HepG2 (cell line): Measurements from ENCODE around the gene ALLC. TPM values are rescaled to one million over a fixed set of nuclear protein-coding genes. Genes with fewer than 3 reads are reported as not detected.

Source experiments
- ATAC-seq: fragments of 200-7000 bp; cut with Tn5 transposase; 3 replicates; pipeline ENCODE4 v1.9.1; 2020; ENCODE audit warnings: mild to moderate bottlenecking, moderate library complexity
- BruUV-seq: library from RNA; stranded (reverse); fragments of 400-500 nt; replicated peaks from 2 replicates; lab custom pipeline; 2021; lab: Mats Ljungman, UMichigan
- CTCF ChIA-PET: fragments of 300-600 bp; formaldehyde crosslinking; extraction: SDS; loops from one replicate; lab custom pipeline; 2021; ENCODE audit warnings: low total read pairs, inconsistent platforms, low intra/inter-chr PET ratio; lab: Yijun Ruan, JAX
- POLR2A ChIA-PET: fragments of 350-600 bp; sonication (Branson Sonifier 250); formaldehyde crosslinking; loops from one replicate; lab custom pipeline; 2020; ENCODE audit warnings: antibody characterized with exemption, inconsistent platforms; lab: Yijun Ruan, JAX
- DNase-seq: peaks from one replicate; pipeline ENCODE4 v3.0.0-alpha.2; 2015; ENCODE audit warnings: low spot score
- FAIRE-seq: peaks from 3 replicates; lab custom pipeline; 2011; peaks lifted over from hg19 to GRCh38; lab: Jason Lieb, UNC
- H2AFZ ChIP-seq: one replicate; pipeline ENCODE4 v1.6.1; 2011; ENCODE audit warnings: low read length, inconsistent platforms
- H3K27ac ChIP-seq: fragments of 300-600 bp; 3 replicates; pipeline ENCODE4 v1.8.0; 2011; ENCODE audit warnings: mixed run types, mild to moderate bottlenecking, mixed read lengths, low read length, inconsistent platforms; ENCODE audit not compliant: insufficient read depth; ENCODE audit errors: extremely low read length
- H3K27me3 ChIP-seq, 2 experiments: fragments of 200-600 bp in 1 of 2; 2 replicates in 1 of 2; 3 replicates in 1 of 2; pipeline versions ENCODE4 v1.6.0 to v1.8.0; 2011; ENCODE audit warnings: low read length in 2 of 2, mild to moderate bottlenecking in 2 of 2, moderate library complexity in 2 of 2, inconsistent platforms in 1 of 2; ENCODE audit not compliant: insufficient read depth in 2 of 2, control insufficient read depth in 1 of 2
- H3K36me3 ChIP-seq, 2 experiments: fragments of 200-600 bp in 1 of 2; replicated peaks in 1 of 2; 2 replicates in 1 of 2; 3 replicates in 1 of 2; pipeline versions ENCODE4 v1.5.1 to v1.8.0; 2011; ENCODE audit warnings: low read length in 2 of 2, inconsistent platforms in 1 of 2; ENCODE audit not compliant: insufficient read depth in 2 of 2, control insufficient read depth in 1 of 2
- H3K4me1 ChIP-seq: 2 replicates; pipeline ENCODE4 v1.5.1; 2012; ENCODE audit warnings: low read length, inconsistent platforms; ENCODE audit not compliant: insufficient read depth
- H3K4me2 ChIP-seq: 2 replicates; pipeline ENCODE4 v1.6.0; 2011; ENCODE audit warnings: low read depth, low read length, inconsistent platforms
- H3K4me3 ChIP-seq, 3 experiments: fragments of 200-600 bp in 1 of 3; sonication (generic), shearing (Covaris generic) in 1 of 3; replicated peaks in 1 of 3; 2 replicates each; pipeline ENCODE4 v1.5.1; 2011 to 2016; ENCODE audit warnings: low read length in 3 of 3, inconsistent platforms in 2 of 3, low read depth in 2 of 3, mild to moderate bottlenecking in 2 of 3, control low read depth in 1 of 3, mixed read lengths in 1 of 3; ENCODE audit not compliant: insufficient read depth in 1 of 3
- H3K79me2 ChIP-seq: one replicate; pipeline ENCODE4 v1.6.1; 2011; ENCODE audit warnings: low read length, inconsistent platforms; ENCODE audit not compliant: insufficient read depth
- H3K9ac ChIP-seq: 2 replicates; pipeline ENCODE4 v1.6.0; 2011; ENCODE audit warnings: mild to moderate bottlenecking, low read depth, low read length, inconsistent platforms; ENCODE audit not compliant: insufficient read depth
- H3K9me3 ChIP-seq: 2 replicates; pipeline ENCODE4 v1.5.1; 2012; ENCODE audit warnings: mild to moderate bottlenecking, low read length
- H4K20me1 ChIP-seq: 2 replicates; pipeline ENCODE4 v1.6.0; 2011; ENCODE audit warnings: inconsistent platforms, mild to moderate bottlenecking, low read length, moderate library complexity; ENCODE audit not compliant: insufficient read depth
- ELF1 ChIP-seq: sonication (generic); formaldehyde crosslinking; IDR thresholded peaks from 2 replicates; pipeline ENCODE4 v1.4.0; 2020; ENCODE audit warnings: missing genetic modification reagents
- FOXJ3 ChIP-seq: sonication (generic); formaldehyde crosslinking; IDR thresholded peaks from 2 replicates; pipeline ENCODE4 v1.4.0; 2020; ENCODE audit warnings: missing genetic modification reagents, mild to moderate bottlenecking, borderline replicate concordance
- HNRNPH1 ChIP-seq: fragments of 200-400 bp; formaldehyde crosslinking; optimal IDR thresholded peaks from 2 replicates; pipeline ENCODE3; 2017; ENCODE audit warnings: mild to moderate bottlenecking, low read depth, low read length
- KMT2A ChIP-seq: sonication (generic); formaldehyde crosslinking; IDR thresholded peaks from 2 replicates; pipeline ENCODE4 v1.4.0; 2020; ENCODE audit warnings: missing genetic modification reagents
- MAZ ChIP-seq, 2 experiments: sonication (generic) in 1 of 2; formaldehyde crosslinking in 1 of 2; IDR thresholded peaks; 2 replicates each; pipeline versions ENCODE4 v1.5.0 to v1.6.1; 2012 to 2020; ENCODE audit warnings: low read depth in 2 of 2, mild to moderate bottlenecking in 2 of 2, borderline replicate concordance in 1 of 2, improper control_type of control experiment in 1 of 2, low read length in 1 of 2, missing genetic modification reagents in 1 of 2, moderate library complexity in 1 of 2
- MTF2 ChIP-seq: sonication (generic); formaldehyde crosslinking; IDR thresholded peaks from 2 replicates; pipeline ENCODE4 v1.5.0; 2020; ENCODE audit warnings: missing genetic modification reagents, borderline replicate concordance
- PAX8 ChIP-seq: sonication (generic); formaldehyde crosslinking; IDR thresholded peaks from 2 replicates; pipeline ENCODE4 v1.8.0; 2022; ENCODE audit warnings: mild to moderate bottlenecking, missing genetic modification reagents, borderline replicate concordance
- SMAD9 ChIP-seq: sonication (generic); formaldehyde crosslinking; IDR thresholded peaks from 2 replicates; pipeline ENCODE4 v1.5.1; 2020; ENCODE audit warnings: mild to moderate bottlenecking, missing genetic modification reagents
- U2AF1 ChIP-seq: fragments of 200-400 bp; formaldehyde crosslinking; optimal IDR thresholded peaks from 2 replicates; pipeline ENCODE3; 2017; ENCODE audit warnings: mild to moderate bottlenecking, low read depth, low read length
- ZBTB34 ChIP-seq: sonication (generic); formaldehyde crosslinking; IDR thresholded peaks from 2 replicates; pipeline ENCODE4 v1.8.0; 2022; ENCODE audit warnings: mild to moderate bottlenecking, missing genetic modification reagents
- ZFP62 ChIP-seq: sonication (generic); formaldehyde crosslinking; IDR thresholded peaks from 2 replicates; pipeline ENCODE4 v1.4.0; 2020; ENCODE audit warnings: missing genetic modification reagents
- ZKSCAN1 ChIP-seq: fragments of 150-350 bp; IDR thresholded peaks from 2 replicates; pipeline ENCODE4 v1.6.1; 2014; ENCODE audit warnings: low read length
- ZNF12 ChIP-seq: sonication (generic); formaldehyde crosslinking; IDR thresholded peaks from 2 replicates; pipeline ENCODE4 v1.5.0; 2020; ENCODE audit warnings: missing genetic modification reagents
- ZNF597 ChIP-seq: sonication (generic); formaldehyde crosslinking; IDR thresholded peaks from 2 replicates; pipeline ENCODE4 v1.5.0; 2020; ENCODE audit warnings: missing genetic modification reagents
- ZNF7 ChIP-seq: IDR thresholded peaks from 2 replicates; pipeline ENCODE4 v1.6.1; 2016; ENCODE audit warnings: missing biosample characterization, missing genetic modification reagents
- WGBS: methylation state at CpG from one replicate; pipeline ENCODE4 v1.1.6; 2017; ENCODE audit warnings: low lambda C conversion rate; 5-methylcytosine and 5-hydroxymethylcytosine counted together
- in situ Hi-C: cut with HindIII; loops from 2 replicates; pipeline ENCODE4 v1.10.0; 2017; ENCODE audit warnings: low pct_unique_long_range_greater_than_20kb; ENCODE audit not compliant: extremely low pct_ligation_motif_present
- intact Hi-C: fragments of 100-400 bp; cut with micrococcal nuclease; formaldehyde crosslinking; loops from one replicate; pipeline ENCODE4 v1.10.0; 2022; ENCODE audit not compliant: unreplicated experiment
- polyA plus RNA-seq, 8 experiments: library from polyadenylated mRNA; depleted of rRNA in 3 of 8; stranded (reverse) in 7 of 8; unstranded in 1 of 8; fragments of >200 nt; fragmentation: Illumina TruSeq in 4 of 8; extraction: Trizol in 4 of 8; gene quantifications; 2 replicates each; pipeline versions ENCODE4 v1.2.1 to v1.2.3, GENCODE V29; 2011 to 2016; ENCODE audit warnings: low read depth in 4 of 8, missing spikeins in 1 of 8, mixed read lengths in 1 of 8; ENCODE audit not compliant: insufficient read depth in 1 of 8
- total RNA-seq, 5 experiments: library from RNA; depleted of rRNA; stranded (reverse); fragments of >200 nt; fragmentation: Illumina TruSeq; extraction: Trizol; gene quantifications; 2 replicates each; pipeline ENCODE4 v1.2.3, GENCODE V29; 2016; ENCODE audit warnings: low read depth in 1 of 5
- TF ChIP-seq, protein P1 (sequence below): sonication (generic); formaldehyde crosslinking; IDR thresholded peaks from 2 replicates; pipeline ENCODE4 v1.8.0; 2023; ENCODE audit warnings: mild to moderate bottlenecking, missing genetic modification reagents
- TF ChIP-seq, protein P2 (sequence below): sonication (generic); formaldehyde crosslinking; IDR thresholded peaks from 2 replicates; pipeline ENCODE4 v1.4.0; 2020; ENCODE audit warnings: mild to moderate bottlenecking, missing genetic modification reagents
- TF ChIP-seq, protein P3 (sequence below): sonication (generic); formaldehyde crosslinking; IDR thresholded peaks from 2 replicates; pipeline ENCODE4 v1.5.0; 2020; ENCODE audit warnings: missing genetic modification reagents, mild to moderate bottlenecking, borderline replicate concordance

The ALLC gene
- total and polyA plus RNA-seq, 2 of the 13 experiments (the other 11 are each of a cell fraction or from before 2014, with no cell fraction given): 0.08 to 0.11 TPM

DNA sequence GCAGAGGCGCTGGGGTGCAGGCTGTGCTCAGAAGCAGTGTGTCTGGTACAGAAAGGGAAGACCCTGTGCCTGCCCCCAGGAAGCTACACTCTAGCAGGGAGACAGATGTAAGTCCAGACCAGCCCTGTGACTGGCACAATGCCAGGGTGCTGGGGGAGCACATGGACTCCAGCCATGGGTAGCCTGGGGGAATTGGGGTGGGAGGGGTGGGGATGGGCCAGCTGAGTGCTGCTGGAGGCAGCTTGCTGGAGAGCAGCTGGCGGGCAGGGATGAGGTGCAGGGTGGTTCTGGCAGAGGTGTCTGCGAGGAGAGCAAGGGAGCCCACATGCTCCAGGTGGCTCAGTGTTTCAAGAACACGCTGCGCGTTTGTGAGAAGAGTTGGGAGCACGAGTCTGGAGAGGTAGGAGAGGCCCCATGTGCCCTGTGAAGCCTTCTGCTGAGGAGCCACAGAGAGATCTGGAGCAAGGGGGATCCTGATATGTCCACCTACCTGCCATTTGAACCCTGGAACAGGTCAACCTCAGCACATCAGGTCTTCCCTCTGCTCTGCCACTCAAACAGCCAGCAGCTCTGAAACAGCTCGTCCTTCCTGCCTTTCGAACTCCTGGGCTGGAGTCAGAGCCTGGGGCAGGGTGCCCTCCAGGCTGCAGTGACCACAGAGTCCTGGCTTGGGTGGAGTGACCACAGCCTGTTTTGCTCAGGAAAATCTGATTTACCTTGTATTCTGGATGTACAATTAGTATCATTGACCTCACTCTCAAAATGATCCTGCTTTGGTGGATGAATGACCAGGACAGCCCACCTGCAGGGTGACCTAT lies 15.1 kb downstream of the ALLC start:
- BruUV-seq: no TSS peak
- H3K79me2 ChIP-seq: no peaks in the 10 kb centered on the region
- intact Hi-C loops (no loop called here), in situ Hi-C loops (no loop called here)
- no peaks in the 10 kb centered on the region for H4K20me1 ChIP-seq
- no peak overlapping the region for H3K27ac ChIP-seq
- WGBS: 37% methylated on average over 9 of the region's 9 CpGs
- no peak overlapping the region for H3K4me2 ChIP-seq
- H3K4me3 ChIP-seq: no peak overlapping the region
- no peaks in the 10 kb centered on the region for H3K9me3 ChIP-seq
- FAIRE-seq: no peak
- no peak overlapping the region for H3K9ac ChIP-seq
- H3K4me1 ChIP-seq: peaks cover 4% of the 10 kb centered on the region
- H3K36me3 ChIP-seq: no peaks in the 10 kb centered on the region
- no peak for ATAC-seq
- ChIA-PET POLR2A (no interaction called here), CTCF (no interaction called here)
- peaks cover 3 to 43% of the 10 kb centered on the region in 2 experiments; a peak in 3 of 5 replicates for H3K27me3 ChIP-seq
- no peak overlapping the region for H2AFZ ChIP-seq
- DNase-seq: no peak
- no peak for TF ChIP-seq SMAD9 (CRISPR knock-in tag)
- TF ChIP-seq, protein P1, sequence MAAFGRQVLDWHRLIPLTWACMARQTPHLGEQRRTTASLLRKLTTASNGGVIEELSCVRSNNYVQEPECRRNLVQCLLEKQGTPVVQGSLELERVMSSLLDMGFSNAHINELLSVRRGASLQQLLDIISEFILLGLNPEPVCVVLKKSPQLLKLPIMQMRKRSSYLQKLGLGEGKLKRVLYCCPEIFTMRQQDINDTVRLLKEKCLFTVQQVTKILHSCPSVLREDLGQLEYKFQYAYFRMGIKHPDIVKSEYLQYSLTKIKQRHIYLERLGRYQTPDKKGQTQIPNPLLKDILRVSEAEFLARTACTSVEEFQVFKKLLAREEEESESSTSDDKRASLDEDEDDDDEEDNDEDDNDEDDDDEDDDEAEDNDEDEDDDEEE (CRISPR knock-in tag): no peak
- no peak for TF ChIP-seq HNRNPH1
- no peak for TF ChIP-seq ZKSCAN1
- TF ChIP-seq ZBTB34: no peak
- TF ChIP-seq FOXJ3: no peak
- TF ChIP-seq ELF1 (CRISPR knock-in tag): no peak
- TF ChIP-seq ZNF597: no peak
- TF ChIP-seq, protein P2, sequence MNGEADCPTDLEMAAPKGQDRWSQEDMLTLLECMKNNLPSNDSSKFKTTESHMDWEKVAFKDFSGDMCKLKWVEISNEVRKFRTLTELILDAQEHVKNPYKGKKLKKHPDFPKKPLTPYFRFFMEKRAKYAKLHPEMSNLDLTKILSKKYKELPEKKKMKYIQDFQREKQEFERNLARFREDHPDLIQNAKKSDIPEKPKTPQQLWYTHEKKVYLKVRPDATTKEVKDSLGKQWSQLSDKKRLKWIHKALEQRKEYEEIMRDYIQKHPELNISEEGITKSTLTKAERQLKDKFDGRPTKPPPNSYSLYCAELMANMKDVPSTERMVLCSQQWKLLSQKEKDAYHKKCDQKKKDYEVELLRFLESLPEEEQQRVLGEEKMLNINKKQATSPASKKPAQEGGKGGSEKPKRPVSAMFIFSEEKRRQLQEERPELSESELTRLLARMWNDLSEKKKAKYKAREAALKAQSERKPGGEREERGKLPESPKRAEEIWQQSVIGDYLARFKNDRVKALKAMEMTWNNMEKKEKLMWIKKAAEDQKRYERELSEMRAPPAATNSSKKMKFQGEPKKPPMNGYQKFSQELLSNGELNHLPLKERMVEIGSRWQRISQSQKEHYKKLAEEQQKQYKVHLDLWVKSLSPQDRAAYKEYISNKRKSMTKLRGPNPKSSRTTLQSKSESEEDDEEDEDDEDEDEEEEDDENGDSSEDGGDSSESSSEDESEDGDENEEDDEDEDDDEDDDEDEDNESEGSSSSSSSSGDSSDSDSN (CRISPR knock-in tag): no peak
- no peak for TF ChIP-seq KMT2A (CRISPR knock-in tag)
- TF ChIP-seq PAX8 (CRISPR knock-in tag): no peak
- TF ChIP-seq U2AF1: no peak
- TF ChIP-seq, protein P3, sequence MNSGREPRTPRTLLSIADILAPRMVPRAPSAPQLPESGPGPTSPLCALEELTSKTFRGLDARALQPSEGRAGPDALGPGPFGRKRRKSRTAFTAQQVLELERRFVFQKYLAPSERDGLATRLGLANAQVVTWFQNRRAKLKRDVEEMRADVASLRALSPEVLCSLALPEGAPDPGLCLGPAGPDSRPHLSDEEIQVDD (CRISPR knock-in tag): no peak
- no peak for TF ChIP-seq ZNF7
- TF ChIP-seq ZNF12: no peak
- no peak for TF ChIP-seq MTF2 (CRISPR knock-in tag)
- TF ChIP-seq MAZ (IDR thresholded peaks at IDR 0.05; ENCODE audit: borderline replicate concordance, low read depth, low read length): no peak
- TF ChIP-seq MAZ (CRISPR knock-in tag; IDR thresholded peaks at IDR 0.05; ENCODE audit: low read depth): no peak
- no peak for TF ChIP-seq ZFP62 (CRISPR knock-in tag)
